ENCODE data around the gene UBE2I. TPM values are rescaled to one million over a fixed set of nuclear protein-coding genes. Genes with fewer than 3 reads are reported as not detected.
A peak's percentile ranks its signal among the peaks of the same experiment; 100 is the strongest.

The UBE2I gene
- total RNA-seq, 1 experiment from 2014 or later, result 271 TPM

DNA sequence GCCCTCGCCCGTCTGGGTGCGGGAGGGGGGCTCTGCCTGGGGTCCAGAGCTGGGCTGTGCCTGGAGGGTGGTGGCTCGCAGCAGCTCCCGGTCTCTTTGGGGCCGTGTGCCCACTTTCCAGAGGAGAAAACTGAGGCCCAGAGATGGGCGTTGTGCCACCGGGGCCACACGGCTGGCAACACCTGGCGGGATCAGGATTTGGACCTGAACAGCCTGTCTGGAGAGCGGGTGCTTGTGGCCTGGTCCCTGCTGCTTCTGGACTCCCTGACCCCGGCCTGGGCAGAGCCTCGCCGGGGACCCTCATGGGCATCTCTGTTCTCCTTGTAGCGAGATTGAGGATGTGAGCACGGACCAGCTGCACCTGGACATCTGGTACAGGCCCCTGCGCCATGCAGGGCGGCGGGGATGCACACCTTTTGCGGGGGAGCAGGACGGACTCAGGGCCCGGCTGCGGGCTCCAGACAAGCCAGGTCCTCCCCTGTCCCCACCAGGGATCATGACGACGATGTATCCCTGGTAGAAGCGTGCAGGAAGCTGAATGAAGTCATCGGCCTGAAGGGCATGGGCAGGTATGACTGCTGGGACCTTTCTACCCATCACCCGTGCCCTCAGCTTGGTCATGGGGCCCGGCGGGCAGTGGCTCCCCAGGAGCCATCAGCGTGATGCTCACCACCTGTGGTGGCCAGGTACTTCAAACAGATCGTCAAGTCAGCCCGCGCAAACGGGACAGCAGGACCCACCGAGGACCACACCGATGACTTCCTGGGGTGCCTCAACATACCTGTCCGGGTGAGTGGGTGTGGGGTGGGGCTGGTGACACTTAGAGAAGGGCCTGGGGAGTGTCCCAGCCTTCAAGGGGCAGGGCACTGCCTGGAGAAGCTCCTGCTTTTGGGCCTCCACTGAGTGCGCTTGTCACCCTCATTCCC is 32.3 kb downstream of the UBE2I start:
- no peaks in the 10 kb centered on the region for H3K27me3 ChIP-seq (ENCODE audit: insufficient read depth, low read depth)
- TF ChIP-seq EZH2 (IDR thresholded peaks at IDR 0.05; ENCODE audit: low read depth), result no peak
- TF ChIP-seq, protein P1, sequence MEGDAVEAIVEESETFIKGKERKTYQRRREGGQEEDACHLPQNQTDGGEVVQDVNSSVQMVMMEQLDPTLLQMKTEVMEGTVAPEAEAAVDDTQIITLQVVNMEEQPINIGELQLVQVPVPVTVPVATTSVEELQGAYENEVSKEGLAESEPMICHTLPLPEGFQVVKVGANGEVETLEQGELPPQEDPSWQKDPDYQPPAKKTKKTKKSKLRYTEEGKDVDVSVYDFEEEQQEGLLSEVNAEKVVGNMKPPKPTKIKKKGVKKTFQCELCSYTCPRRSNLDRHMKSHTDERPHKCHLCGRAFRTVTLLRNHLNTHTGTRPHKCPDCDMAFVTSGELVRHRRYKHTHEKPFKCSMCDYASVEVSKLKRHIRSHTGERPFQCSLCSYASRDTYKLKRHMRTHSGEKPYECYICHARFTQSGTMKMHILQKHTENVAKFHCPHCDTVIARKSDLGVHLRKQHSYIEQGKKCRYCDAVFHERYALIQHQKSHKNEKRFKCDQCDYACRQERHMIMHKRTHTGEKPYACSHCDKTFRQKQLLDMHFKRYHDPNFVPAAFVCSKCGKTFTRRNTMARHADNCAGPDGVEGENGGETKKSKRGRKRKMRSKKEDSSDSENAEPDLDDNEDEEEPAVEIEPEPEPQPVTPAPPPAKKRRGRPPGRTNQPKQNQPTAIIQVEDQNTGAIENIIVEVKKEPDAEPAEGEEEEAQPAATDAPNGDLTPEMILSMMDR (conservative IDR thresholded peaks at IDR 0.05), result no peak
- no TSS peak for BruUV-seq (replicated peaks)
- H3K9me3 ChIP-seq (ENCODE audit: insufficient read depth, low read depth), result no peaks in the 10 kb centered on the region
- ChIA-PET POLR2A (ENCODE audit: unreplicated experiment) (no interaction called here), CTCF (no interaction called here)
- no peak overlapping the region for H3K27ac ChIP-seq
- H4K20me1 ChIP-seq (ENCODE audit: insufficient read depth), result no peaks in the 10 kb centered on the region
- H3K4me3 ChIP-seq, result no peak overlapping the region
- H3K36me3 ChIP-seq (ENCODE audit: low read depth), result no peaks in the 10 kb centered on the region
- H3F3A ChIP-seq (ENCODE audit: insufficient read depth, low read depth), result 0 out of 2 replicates have a peak, but pooled peaks cover 4% of the 10 kb centered on the region
- H2AFZ ChIP-seq, result no peak overlapping the region
- 0 out of 2 replicates have a peak, but pooled peaks cover 5% of the 10 kb centered on the region for H3K4me1 ChIP-seq (replicated peaks; ENCODE audit: insufficient read depth)
- intact Hi-C loops (cut with micrococcal nuclease; ENCODE audit: unreplicated experiment), result no loop called here
- H3K4me2 ChIP-seq, result no peak overlapping the region
- no peaks in the 10 kb centered on the region for H3K9me2 ChIP-seq (ENCODE audit: insufficient read depth)
- no peaks in the 10 kb centered on the region for H3K79me2 ChIP-seq (ENCODE audit: low read depth)
- DNase-seq, result no peak

DNA sequence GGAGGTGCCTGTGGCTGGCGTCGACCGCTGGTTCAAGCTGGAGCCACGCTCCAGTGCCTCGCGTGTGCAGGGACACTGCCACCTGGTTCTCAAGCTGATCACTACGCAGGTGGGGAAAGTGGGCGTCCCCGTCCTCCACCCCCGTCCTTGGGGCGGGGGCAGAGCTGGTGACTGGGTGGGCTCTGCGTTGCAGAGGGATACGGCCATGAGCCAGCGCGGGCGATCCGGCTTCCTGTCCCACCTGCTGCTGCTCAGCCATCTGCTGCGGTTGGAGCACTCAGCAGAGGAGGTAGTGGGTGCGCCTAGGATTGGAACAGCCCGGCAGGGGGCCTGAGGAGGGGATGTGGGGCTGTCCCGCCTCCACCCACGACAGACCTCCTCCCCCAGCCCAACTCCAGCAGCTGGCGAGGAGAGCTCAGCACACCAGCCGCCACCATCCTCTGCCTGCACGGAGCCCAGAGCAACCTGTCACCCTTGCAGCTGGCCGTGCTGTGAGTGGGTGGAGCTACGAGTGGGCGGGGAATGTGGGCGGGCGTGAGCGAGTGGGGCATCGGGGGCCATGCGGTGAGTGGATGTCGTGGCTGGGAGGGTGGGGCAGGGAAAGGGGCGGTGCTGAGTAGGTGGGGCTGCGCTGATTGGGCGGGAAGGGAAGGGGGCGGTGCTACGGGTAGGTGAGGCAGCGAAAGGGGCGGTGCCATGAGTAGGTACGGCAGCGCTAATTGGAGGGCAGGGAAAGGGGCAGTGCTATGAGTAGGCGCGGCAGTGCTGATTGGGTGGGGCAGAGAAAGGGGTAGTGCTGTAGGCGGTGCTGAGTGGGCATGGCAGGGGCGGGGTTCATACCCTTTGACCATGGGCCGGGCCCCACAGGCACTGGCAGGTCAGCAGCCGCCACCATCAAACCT is 33.3 kb downstream of the UBE2I start:
- ChIA-PET POLR2A (ENCODE audit: unreplicated experiment) (interaction anchor here (0.6 to 1.0 kb wide), 10 partner anchors 10 to 685 kb away, joined by 4 to 60 read pairs (median 8); partner anchors contain the start of gene RPS2), CTCF (interaction anchor here (0.6 to 1.0 kb wide), 3 partner anchors 41 to 625 kb away, joined by 3 to 5 read pairs (median 4); no protein-coding TSS in a partner anchor)
- no peak overlapping the region for H3K4me3 ChIP-seq
- no peaks in the 10 kb centered on the region for H4K20me1 ChIP-seq (ENCODE audit: insufficient read depth)
- H3K9me3 ChIP-seq (ENCODE audit: insufficient read depth, low read depth), result no peaks in the 10 kb centered on the region
- no peaks in the 10 kb centered on the region for H3K9me2 ChIP-seq (ENCODE audit: insufficient read depth)
- H3K79me2 ChIP-seq (ENCODE audit: low read depth), result no peaks in the 10 kb centered on the region
- BruUV-seq (replicated peaks), result no TSS peak
- H3K27me3 ChIP-seq (ENCODE audit: insufficient read depth, low read depth), result no peaks in the 10 kb centered on the region
- peak overlapping the region; percentile 66 for H3K4me2 ChIP-seq
- TF ChIP-seq EZH2 (IDR thresholded peaks at IDR 0.05; ENCODE audit: low read depth), result no peak
- TF ChIP-seq, protein P1 (conservative IDR thresholded peaks at IDR 0.05), result no peak
- no peaks in the 10 kb centered on the region for H3K36me3 ChIP-seq (ENCODE audit: low read depth)
- 0 out of 2 replicates have a peak, but pooled peaks cover 5% of the 10 kb centered on the region for H3K4me1 ChIP-seq (replicated peaks; ENCODE audit: insufficient read depth)
- H2AFZ ChIP-seq, result no peak overlapping the region
- peak; percentile 90 to 98 for DNase-seq
- 0 out of 2 replicates have a peak, but pooled peaks cover 4% of the 10 kb centered on the region for H3F3A ChIP-seq (ENCODE audit: insufficient read depth, low read depth)
- intact Hi-C loops (cut with micrococcal nuclease; ENCODE audit: unreplicated experiment), result no loop called here
- no peak overlapping the region for H3K27ac ChIP-seq
